ENCODE measurements around the gene CEP63.

The CEP63 gene

GRCh38 chr3:134601539-134602439, 115.9 kb downstream of the CEP63 start:
- DNase-seq (ENCODE audit: low read depth) = peak; percentile 16
- H3K4me3 ChIP-seq (ENCODE audit: low read depth, low read length) = no peak overlapping the region

GRCh38 chr3:134602440-134602814, 116.6 kb downstream of the CEP63 start:
- no peak for DNase-seq (ENCODE audit: low read depth)

DNA sequence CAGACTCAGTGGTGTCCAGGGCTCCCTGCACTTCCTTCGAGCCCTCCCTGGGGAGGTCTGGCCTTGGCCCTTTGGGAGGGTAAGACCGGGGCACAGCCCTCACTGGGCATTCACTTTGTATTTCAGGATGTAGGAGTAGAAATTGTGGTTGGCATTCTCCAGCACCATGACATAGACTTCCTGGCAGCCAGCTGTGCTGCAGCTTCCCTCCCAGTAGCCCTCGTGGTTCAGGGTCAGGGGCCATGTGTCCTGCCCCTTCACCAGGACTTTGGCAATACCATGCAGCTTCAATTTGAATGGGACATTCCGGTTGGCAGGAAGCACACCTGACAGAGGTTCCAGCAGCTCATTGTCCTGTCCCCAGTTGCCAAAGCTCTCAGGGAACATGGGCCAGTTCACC, 117.6 kb downstream of the CEP63 start:
- DNase-seq (ENCODE audit: low read depth) = no peak
- no peak overlapping the region for H3K4me3 ChIP-seq (ENCODE audit: low read depth, low read length)

More at GRCh38 chr3:134602440-134602814, 116.6 kb downstream of the CEP63 start:
- no peak overlapping the region for H3K4me3 ChIP-seq (ENCODE audit: low read depth, low read length)

- no peak for DNase-seq (ENCODE audit: low read depth)
- H3K4me3 ChIP-seq (ENCODE audit: low read depth, low read length) = no peak overlapping the region
Observed at GRCh38 chr3:134603956-134604355, 118.1 kb downstream of the CEP63 start.

GRCh38 chr3:134605556-134605955, 119.7 kb downstream of the CEP63 start:
- H3K4me3 ChIP-seq (ENCODE audit: low read depth, low read length) = no peak overlapping the region
- DNase-seq (ENCODE audit: low read depth) = no peak

GRCh38 chr3:134606033-134607025, 120.5 kb downstream of the CEP63 start:
- no peak for DNase-seq (ENCODE audit: low read depth)
- H3K4me3 ChIP-seq (ENCODE audit: low read depth, low read length) = no peak overlapping the region

DNA sequence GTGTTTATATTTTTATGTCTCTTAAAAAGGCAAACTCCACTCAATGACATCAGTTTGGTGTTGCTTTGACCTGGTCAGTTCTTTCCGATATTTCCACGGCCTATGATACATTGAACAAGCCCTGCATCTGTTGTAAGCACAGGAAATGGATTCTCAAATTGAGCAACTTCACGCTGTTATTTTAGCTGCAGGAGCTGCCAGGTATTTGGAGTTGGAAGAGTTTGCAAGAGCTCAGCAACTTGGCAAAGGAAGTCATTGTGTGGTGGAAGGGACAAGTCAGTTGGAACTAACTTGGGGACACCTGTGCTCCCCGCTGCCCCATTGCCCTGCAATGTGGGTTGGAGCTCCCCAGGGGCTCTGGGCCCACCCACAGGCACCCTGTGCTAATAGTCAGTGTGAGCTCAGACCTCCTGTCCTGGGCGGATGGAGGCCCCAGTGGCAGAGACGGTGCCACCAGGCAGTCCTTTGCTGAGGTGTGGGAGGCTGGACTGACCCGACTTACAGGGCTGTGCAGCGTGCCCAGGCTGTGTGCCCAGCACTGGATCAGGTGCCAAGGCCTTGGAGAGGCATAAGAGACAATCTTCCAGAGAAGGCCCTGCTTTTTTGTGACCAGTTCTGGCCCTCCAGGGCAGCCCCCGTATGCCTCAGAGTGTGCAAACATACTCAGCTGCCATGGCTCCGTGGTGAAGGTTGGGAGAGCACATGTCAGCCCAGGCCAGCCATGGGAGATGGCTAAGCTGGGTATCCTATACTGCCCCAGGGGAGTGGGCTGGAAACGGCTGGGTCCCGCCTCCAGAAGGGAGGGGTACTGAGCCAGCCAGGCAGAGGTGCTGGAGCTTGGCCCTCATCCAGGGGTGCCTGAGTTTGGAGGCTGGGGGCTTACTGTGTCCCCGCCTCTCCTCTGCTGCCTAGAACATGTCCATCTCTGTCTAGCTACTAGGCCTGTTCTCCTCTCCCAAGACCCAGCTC, 121.5 kb downstream of the CEP63 start:
- no peak for DNase-seq (ENCODE audit: low read depth)
- no peak overlapping the region for H3K4me3 ChIP-seq (ENCODE audit: low read depth, low read length)

DNA sequence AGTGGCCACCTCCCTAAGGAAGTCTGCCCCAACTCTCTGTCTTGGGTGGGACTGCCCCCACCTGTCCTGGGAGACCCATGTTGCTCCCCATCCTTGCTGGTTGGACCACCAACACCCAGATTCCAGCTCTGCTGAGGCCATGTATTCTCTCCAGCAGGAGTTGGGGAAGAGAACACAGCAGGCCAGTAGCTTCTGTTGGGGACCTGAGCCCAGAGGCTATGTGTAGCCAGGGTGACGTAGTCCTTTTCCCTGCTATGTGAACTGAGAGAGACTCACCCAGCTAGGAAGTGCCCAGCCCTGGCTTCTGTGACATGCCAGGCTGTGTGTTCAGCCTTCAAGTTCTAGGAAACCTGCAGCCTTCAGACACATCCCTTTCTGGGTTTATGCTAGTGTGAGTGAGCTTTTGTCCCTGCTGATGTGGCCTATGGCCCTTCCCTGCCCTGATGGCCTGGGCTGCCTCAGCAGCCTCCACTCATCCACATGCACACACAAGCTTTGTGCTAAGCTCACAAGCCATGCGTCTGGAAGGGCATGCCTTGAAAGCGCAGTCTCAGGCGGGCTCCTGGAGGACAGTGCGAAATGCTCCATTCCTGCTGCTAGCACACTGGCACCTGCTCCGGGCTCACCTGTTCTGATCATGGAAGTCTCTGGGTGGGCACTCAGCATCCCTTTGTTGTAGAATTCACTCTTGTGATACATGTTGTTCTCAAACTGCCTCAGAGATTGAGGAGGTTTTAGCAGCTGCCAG, 122.3 kb downstream of the CEP63 start:
- DNase-seq (ENCODE audit: low read depth) = no peak
- H3K4me3 ChIP-seq (ENCODE audit: low read depth, low read length) = no peak overlapping the region

DNA sequence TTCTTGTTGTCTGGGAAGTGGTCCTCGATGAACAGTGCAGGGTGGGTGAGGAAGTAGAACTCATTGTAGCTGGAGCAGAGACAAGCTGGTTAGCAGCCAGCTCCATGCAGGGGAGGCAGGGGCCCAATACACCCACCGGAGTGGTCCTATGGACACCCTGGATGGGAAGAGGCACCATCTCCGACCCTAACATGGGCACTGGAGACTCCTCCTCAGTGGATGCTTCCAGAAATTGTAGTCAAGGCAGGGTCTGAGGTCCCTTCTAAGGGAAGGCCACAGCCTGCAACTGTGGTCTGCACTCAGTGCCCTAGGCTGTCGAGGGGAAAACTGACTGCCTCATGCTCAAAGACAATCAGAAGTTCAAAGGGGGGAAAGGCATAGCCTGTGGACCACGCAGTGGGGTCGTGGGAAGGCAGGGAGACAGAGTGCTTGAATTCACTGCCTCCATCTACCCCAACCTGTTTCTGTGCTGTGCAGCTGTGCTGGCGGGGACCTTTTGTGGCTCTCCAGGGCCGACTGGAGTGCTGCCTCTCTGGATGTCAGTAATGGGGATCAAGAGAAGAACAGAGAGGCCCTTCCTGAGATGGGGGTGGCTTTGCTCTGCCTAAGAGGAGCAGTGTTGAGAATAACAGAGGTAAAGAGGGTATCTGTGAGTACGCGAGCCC, 123.0 kb downstream of the CEP63 start:
- DNase-seq (ENCODE audit: low read depth) = no peak

DNA sequence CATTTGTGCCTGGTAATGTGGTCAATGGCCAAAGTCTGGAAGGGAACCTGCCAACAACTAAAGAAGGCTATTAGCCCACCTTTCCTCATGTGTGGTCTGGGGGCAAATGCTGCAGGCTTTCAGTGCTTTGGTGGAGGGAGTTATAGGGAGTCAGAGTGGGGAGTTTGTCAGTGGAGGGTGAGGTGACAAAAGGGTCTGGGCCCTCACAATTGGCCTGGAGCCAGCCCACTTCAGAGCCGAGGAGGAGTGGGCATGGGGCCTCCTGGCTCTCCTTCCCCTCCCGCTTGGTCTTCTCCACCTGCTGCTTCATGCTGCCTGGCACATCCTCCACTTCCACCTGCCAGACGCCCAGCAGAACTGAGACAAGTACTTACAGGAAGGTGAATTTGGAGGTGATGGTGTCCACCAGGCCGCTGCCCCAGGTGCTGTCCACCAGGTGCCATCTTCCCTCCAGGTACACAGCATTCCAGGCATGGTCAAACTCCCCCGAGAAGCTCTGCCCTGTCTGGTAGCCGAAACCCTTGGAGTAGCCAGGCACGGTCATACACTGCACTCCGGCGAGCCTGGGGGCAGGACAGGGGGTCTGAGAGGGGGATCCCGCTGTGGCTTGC, 124.1 kb downstream of the CEP63 start:
- no peak for DNase-seq (ENCODE audit: low read depth)
- H3K4me3 ChIP-seq (ENCODE audit: low read depth, low read length) = no peak overlapping the region

More for the DNA sequence above, 123.0 kb downstream of the CEP63 start:
- no peak overlapping the region for H3K4me3 ChIP-seq (ENCODE audit: low read depth, low read length)

DNA sequence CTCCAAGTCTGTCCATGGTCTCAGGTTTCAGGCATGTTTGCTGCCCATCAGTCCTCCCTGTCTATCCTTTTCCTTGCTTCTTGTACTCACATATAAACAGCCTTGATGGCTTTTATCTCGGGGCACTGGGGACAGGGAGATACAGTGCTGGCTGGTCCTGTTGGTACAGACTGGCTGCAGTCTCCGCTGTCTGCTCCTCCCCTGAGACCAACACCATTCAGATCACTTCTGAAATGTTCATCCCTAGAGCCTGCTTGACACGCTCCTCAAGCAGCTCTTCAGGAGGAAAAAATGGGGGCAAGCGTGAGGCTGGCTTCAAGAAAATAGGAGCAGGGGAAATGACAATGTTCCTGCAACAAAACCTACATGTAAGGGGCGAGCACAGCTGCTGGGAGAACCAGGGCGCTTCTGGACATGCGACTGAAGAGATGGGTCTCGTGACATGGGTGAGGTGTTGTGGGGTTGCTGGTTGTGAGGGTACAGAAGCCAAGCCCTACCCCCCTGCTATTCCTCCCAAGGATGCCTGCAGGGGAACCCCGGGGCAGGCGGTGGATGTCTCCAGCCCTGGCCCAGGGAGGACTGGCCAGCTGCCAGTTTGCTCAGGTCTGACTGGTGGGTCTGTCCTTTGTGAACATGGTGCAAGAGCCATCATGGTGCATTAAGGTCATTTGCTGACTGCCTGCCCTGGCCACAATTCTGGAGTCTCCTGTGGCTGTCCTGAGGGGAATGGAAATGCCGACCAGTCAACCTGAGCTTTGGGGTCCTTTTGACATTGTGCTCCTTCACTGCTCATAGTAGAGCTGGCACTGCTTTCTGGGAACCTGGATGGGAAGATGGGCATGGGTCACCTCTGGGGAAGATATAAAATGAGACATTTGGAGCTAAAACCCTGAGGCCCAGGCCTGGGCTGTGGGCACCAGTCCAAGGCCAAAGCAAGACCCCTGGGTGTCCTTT, 124.9 kb downstream of the CEP63 start:
- DNase-seq (ENCODE audit: low read depth) = no peak
- no peak overlapping the region for H3K4me3 ChIP-seq (ENCODE audit: low read depth, low read length)

- no peak for DNase-seq (ENCODE audit: low read depth)
- H3K4me3 ChIP-seq (ENCODE audit: low read depth, low read length) = no peak overlapping the region
Observed at GRCh38 chr3:134611516-134611915, 125.7 kb downstream of the CEP63 start.

- no peak overlapping the region for H3K4me3 ChIP-seq (ENCODE audit: low read depth, low read length)
- DNase-seq (ENCODE audit: low read depth) = no peak
Observed at GRCh38 chr3:134613006-134613520, 127.2 kb downstream of the CEP63 start.

DNA sequence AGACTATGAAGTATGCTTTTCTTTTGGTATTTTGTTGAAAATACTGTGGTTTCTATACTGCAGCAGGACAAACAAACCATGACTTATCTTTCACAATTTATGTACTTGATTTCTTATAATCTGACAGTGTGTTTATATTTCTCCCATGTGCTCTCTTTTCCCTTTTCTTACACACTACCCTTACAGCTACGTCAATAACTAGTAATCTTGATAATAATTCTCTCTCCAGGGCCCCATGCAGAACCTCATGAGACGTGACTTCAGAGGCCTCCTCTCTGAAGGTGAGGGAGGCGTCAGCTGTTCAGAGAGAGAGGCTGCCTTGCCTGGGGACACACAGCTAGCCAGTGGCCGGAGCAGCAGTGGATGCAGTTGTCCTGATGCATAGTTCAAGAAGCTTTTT, 129.1 kb downstream of the CEP63 start:
- no peak for DNase-seq (ENCODE audit: low read depth)
- no peak overlapping the region for H3K4me3 ChIP-seq (ENCODE audit: low read depth, low read length)

- H3K4me3 ChIP-seq (ENCODE audit: low read depth, low read length) = no peak overlapping the region
- no peak for DNase-seq (ENCODE audit: low read depth)
Observed at GRCh38 chr3:134615743-134616142, 129.9 kb downstream of the CEP63 start.
